Tibial nerve (tissue), 4 donors: ENCODE measurements around the gene PIP5K1B.

ENCODE experiments used
- EP300 ChIP-seq, 2 donors: sonication (generic); formaldehyde crosslinking; IDR thresholded peaks; one replicate each; pipeline ENCODE4 v1.6.1; 2017; ENCODE audit warnings: antibody characterized with exemption in 2 of 2, mild to moderate bottlenecking in 1 of 2
- POLR2A ChIP-seq, 2 donors: fragments of 450-650 bp; IDR thresholded peaks; one replicate each; pipeline ENCODE4 v1.6.1; 2017; ENCODE audit warnings: antibody characterized with exemption in 2 of 2, mild to moderate bottlenecking in 2 of 2, moderate library complexity in 2 of 2
- TF ChIP-seq, protein P1 (sequence below), 5 experiments: fragments of 200-600 bp in 3 of 5; fragments of 450-650 bp in 2 of 5; sonication (generic) in 3 of 5; IDR thresholded peaks; one replicate each; pipeline ENCODE4 v1.5.1; 2016 to 2019; ENCODE audit warnings: antibody characterized with exemption in 5 of 5, mild to moderate bottlenecking in 3 of 5, moderate library complexity in 2 of 5

DNA sequence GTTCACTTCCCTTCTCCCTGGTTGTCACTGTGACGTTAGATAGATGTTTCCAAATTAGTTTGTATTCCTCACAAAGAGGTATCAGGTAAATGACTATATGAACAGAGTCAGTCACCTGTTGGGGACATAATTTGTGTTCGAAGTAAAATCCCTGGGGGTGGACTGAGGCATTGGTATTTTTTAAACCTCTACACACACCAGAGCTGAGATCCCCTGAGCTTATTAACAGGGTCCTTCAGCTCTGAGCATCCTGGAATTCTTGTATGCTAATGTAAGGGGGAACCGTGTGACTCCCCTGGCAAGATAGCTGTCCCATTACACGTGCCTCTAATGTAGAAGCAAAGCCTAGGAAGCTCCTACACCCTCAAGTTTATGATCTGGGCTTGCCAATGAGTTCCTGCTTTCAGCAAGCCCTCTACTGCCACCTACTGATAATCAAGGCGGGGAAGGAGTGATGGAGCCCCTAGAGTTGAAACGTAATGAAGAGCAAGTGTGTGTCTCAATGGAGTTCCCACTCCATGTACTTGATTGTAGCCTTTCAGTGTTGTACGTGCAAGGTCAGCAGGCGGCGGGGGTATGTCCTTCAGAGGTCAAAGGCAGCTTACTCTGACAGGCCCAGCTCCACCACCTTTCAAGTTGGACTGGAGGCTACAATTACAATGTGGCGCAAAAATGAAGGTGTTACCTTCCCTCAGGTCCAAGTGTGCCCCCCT is 294.5 kb downstream of the PIP5K1B start:
- TF ChIP-seq, protein P1, sequence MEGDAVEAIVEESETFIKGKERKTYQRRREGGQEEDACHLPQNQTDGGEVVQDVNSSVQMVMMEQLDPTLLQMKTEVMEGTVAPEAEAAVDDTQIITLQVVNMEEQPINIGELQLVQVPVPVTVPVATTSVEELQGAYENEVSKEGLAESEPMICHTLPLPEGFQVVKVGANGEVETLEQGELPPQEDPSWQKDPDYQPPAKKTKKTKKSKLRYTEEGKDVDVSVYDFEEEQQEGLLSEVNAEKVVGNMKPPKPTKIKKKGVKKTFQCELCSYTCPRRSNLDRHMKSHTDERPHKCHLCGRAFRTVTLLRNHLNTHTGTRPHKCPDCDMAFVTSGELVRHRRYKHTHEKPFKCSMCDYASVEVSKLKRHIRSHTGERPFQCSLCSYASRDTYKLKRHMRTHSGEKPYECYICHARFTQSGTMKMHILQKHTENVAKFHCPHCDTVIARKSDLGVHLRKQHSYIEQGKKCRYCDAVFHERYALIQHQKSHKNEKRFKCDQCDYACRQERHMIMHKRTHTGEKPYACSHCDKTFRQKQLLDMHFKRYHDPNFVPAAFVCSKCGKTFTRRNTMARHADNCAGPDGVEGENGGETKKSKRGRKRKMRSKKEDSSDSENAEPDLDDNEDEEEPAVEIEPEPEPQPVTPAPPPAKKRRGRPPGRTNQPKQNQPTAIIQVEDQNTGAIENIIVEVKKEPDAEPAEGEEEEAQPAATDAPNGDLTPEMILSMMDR (IDR thresholded peaks at IDR 0.05), result peak; percentile 63 to 74 (median 66)
- TF ChIP-seq EP300 (IDR thresholded peaks at IDR 0.05) (no peak), POLR2A (IDR thresholded peaks at IDR 0.05) (no peak)
